H1 (cell line): ENCODE data around the gene CDYL2. TPM values are rescaled to one million over a fixed set of nuclear protein-coding genes. Genes with fewer than 3 reads are reported as not detected.

ENCODE experiments used
- CTCF ChIA-PET: fragments of 300-600 bp; sonication (Branson Sonifier 250); formaldehyde crosslinking; loops from one replicate; lab custom pipeline; 2021; ENCODE audit not compliant: partially characterized antibody; lab: Charles Lee
- POLR2A ChIA-PET: fragments of 300-600 bp; sonication (Branson Sonifier 250); formaldehyde crosslinking; loops from one replicate; lab custom pipeline; 2021; ENCODE audit warnings: inconsistent platforms; ENCODE audit not compliant: partially characterized antibody; lab: Charles Lee
- DNase-seq, 2 experiments: peaks; one replicate each; pipeline versions ENCODE4 v3.0.0 to v3.0.0-alpha.2; 2010 to 2022; ENCODE audit warnings: low spot score in 2 of 2, low read depth in 1 of 2, mixed read lengths in 1 of 2
- FAIRE-seq: peaks from 2 replicates; lab custom pipeline; 2011; peaks lifted over from hg19 to GRCh38; lab: Jason Lieb, UNC
- H2AFZ ChIP-seq: 2 replicates; pipeline ENCODE4 v1.8.1; 2012; ENCODE audit warnings: low read length, inconsistent platforms
- H2AK5ac ChIP-seq: 2 replicates; pipeline ENCODE4 v1.6.1; 2013; ENCODE audit warnings: low read depth, low read length
- H2BK120ac ChIP-seq: replicated peaks from 2 replicates; pipeline ENCODE3; 2013; ENCODE audit warnings: low read depth, low read length, inconsistent platforms
- H2BK12ac ChIP-seq: 2 replicates; pipeline ENCODE4 v1.6.1; 2013; ENCODE audit warnings: low read depth, low read length
- H2BK15ac ChIP-seq: 2 replicates; pipeline ENCODE4 v1.6.1; 2013; ENCODE audit warnings: low read length
- H2BK20ac ChIP-seq: 2 replicates; pipeline ENCODE4 v1.6.1; 2013; ENCODE audit warnings: low read length
- H2BK5ac ChIP-seq: 2 replicates; pipeline ENCODE4 v1.6.1; 2013; ENCODE audit warnings: low read depth, low read length
- H3K14ac ChIP-seq: 2 replicates; pipeline ENCODE4 v1.6.1; 2013; ENCODE audit warnings: inconsistent platforms; ENCODE audit not compliant: insufficient read length
- H3K18ac ChIP-seq: 2 replicates; pipeline ENCODE4 v1.6.1; 2013; ENCODE audit warnings: low read length; ENCODE audit errors: extremely low read depth
- H3K23ac ChIP-seq: 2 replicates; pipeline ENCODE4 v1.6.1; 2013; ENCODE audit warnings: inconsistent platforms; ENCODE audit not compliant: insufficient read length
- H3K23me2 ChIP-seq: 2 replicates; pipeline ENCODE4 v1.6.1; 2013; ENCODE audit warnings: low read depth, low read length
- H3K27ac ChIP-seq: 2 replicates; pipeline ENCODE4 v1.6.1; 2011; ENCODE audit warnings: low read depth, low read length, inconsistent platforms
- H3K27me3 ChIP-seq, 4 experiments: replicated peaks in 1 of 4; 1 replicate in 1 of 4; 2 replicates in 3 of 4; pipeline versions ENCODE4 v1.6.1 to v1.8.1; 2011 to 2013; ENCODE audit warnings: low read length in 3 of 4, mild to moderate bottlenecking in 3 of 4, inconsistent platforms in 2 of 4, mixed read lengths in 2 of 4, moderate library complexity in 1 of 4; ENCODE audit not compliant: control insufficient read depth in 3 of 4, insufficient read depth in 3 of 4; ENCODE audit errors: extremely low read depth in 1 of 4
- H3K36me3 ChIP-seq, 4 experiments: 2 replicates each; pipeline versions ENCODE4 v1.6.1 to v1.8.1; 2011 to 2013; ENCODE audit warnings: mild to moderate bottlenecking in 4 of 4, low read length in 3 of 4, moderate library complexity in 2 of 4, control low read depth in 1 of 4, inconsistent platforms in 1 of 4; ENCODE audit not compliant: insufficient read depth in 4 of 4, control insufficient read depth in 2 of 4
- H3K4ac ChIP-seq: replicated peaks from 2 replicates; pipeline ENCODE3; 2013; ENCODE audit warnings: low read length, low read depth, mixed read lengths, inconsistent platforms; ENCODE audit not compliant: insufficient read length
- H3K4me1 ChIP-seq, 4 experiments: replicated peaks in 1 of 4; 1 replicate in 1 of 4; 2 replicates in 3 of 4; pipeline versions ENCODE4 v1.6.1 to v1.8.1; 2011 to 2013; ENCODE audit warnings: low read length in 3 of 4, inconsistent platforms in 2 of 4, mixed read lengths in 1 of 4; ENCODE audit not compliant: insufficient read depth in 4 of 4, control insufficient read depth in 3 of 4
- H3K4me2 ChIP-seq, 2 experiments: 2 replicates each; pipeline versions ENCODE4 v1.6.1 to v1.8.1; 2011 to 2013; ENCODE audit warnings: low read depth in 2 of 2, low read length in 2 of 2, control low read depth in 1 of 2, inconsistent platforms in 1 of 2, mild to moderate bottlenecking in 1 of 2; ENCODE audit not compliant: insufficient read depth in 1 of 2
- H3K4me3 ChIP-seq, 4 experiments: fragments of 200-600, 300-600 bp in 1 of 4; sonication (generic), shearing (Covaris generic), sonication (Bioruptor Twin) in 1 of 4; 2 replicates each; pipeline versions ENCODE4 v1.5.1 to v1.8.1; 2011 to 2016; ENCODE audit warnings: low read length in 4 of 4, low read depth in 3 of 4, control low read depth in 2 of 4, inconsistent platforms in 2 of 4, mild to moderate bottlenecking in 2 of 4, mixed read lengths in 1 of 4, moderate library complexity in 1 of 4; ENCODE audit not compliant: insufficient read depth in 2 of 4; ENCODE audit errors: extremely low read depth in 1 of 4
- H3K56ac ChIP-seq: replicated peaks from 2 replicates; pipeline ENCODE3; 2013; ENCODE audit warnings: low read depth, mild to moderate bottlenecking, mixed read lengths, low read length, inconsistent platforms; ENCODE audit not compliant: insufficient read length
- H3K79me1 ChIP-seq: 2 replicates; pipeline ENCODE4 v1.6.1; 2013; ENCODE audit warnings: low read depth, low read length, control low read depth
- H3K79me2 ChIP-seq, 2 experiments: 2 replicates each; pipeline versions ENCODE4 v1.6.1 to v1.8.1; 2012 to 2013; ENCODE audit warnings: low read length in 2 of 2, mild to moderate bottlenecking in 2 of 2, inconsistent platforms in 1 of 2; ENCODE audit not compliant: insufficient read depth in 2 of 2, control insufficient read depth in 1 of 2
- H3K9ac ChIP-seq, 4 experiments: replicated peaks in 1 of 4; 1 replicate in 1 of 4; 2 replicates in 3 of 4; pipeline versions ENCODE4 v1.6.1 to v1.8.1; 2011 to 2013; ENCODE audit warnings: low read depth in 3 of 4, low read length in 3 of 4, control low read depth in 2 of 4, mild to moderate bottlenecking in 2 of 4, moderate library complexity in 2 of 4, inconsistent platforms in 1 of 4; ENCODE audit errors: extremely low read depth in 1 of 4
- H3K9me3 ChIP-seq, 2 experiments: 2 replicates each; pipeline versions ENCODE4 v1.6.1 to v1.8.1; 2012 to 2013; ENCODE audit warnings: mild to moderate bottlenecking in 2 of 2, moderate library complexity in 2 of 2, control low read depth in 1 of 2, inconsistent platforms in 1 of 2, low read depth in 1 of 2, low read length in 1 of 2, mixed read lengths in 1 of 2; ENCODE audit not compliant: insufficient read depth in 2 of 2
- H4K20me1 ChIP-seq, 2 experiments: replicated peaks in 1 of 2; 2 replicates each; pipeline versions ENCODE3 to v1.8.1; 2011 to 2013; ENCODE audit warnings: inconsistent platforms in 2 of 2, low read length in 2 of 2, mild to moderate bottlenecking in 1 of 2; ENCODE audit not compliant: insufficient read depth in 2 of 2, control insufficient read depth in 1 of 2
- H4K5ac ChIP-seq: 2 replicates; pipeline ENCODE4 v1.6.1; 2013; ENCODE audit warnings: low read length, low read depth, mixed read lengths, inconsistent platforms; ENCODE audit not compliant: insufficient read length
- H4K8ac ChIP-seq: 2 replicates; pipeline ENCODE4 v1.8.0; 2013; ENCODE audit warnings: mild to moderate bottlenecking, moderate library complexity, low read length, inconsistent platforms; ENCODE audit not compliant: insufficient read depth; ENCODE audit errors: extremely low read depth
- H4K91ac ChIP-seq: replicated peaks from 2 replicates; pipeline ENCODE3; 2013; ENCODE audit warnings: low read length, mixed read lengths, inconsistent platforms; ENCODE audit not compliant: insufficient read length
- SRF ChIP-seq: IDR thresholded peaks from 2 replicates; pipeline ENCODE4 v1.6.1; 2011; ENCODE audit warnings: mild to moderate bottlenecking, low read depth, low read length, moderate library complexity
- TBP ChIP-seq: IDR thresholded peaks from 2 replicates; pipeline ENCODE4 v1.6.1; 2011; ENCODE audit warnings: low read depth, low read length, improper control_type of control experiment
- TCF12 ChIP-seq: IDR thresholded peaks from 2 replicates; pipeline ENCODE4 v1.6.1; 2011; ENCODE audit warnings: low read depth, mild to moderate bottlenecking, low read length
- WGBS, 2 experiments: shearing (Covaris generic) in 1 of 2; methylation state at CpG; one replicate each; pipeline versions ENCODE4 v1.1.6 to v1.1.7; 2013 to 2015; ENCODE audit warnings: low lambda C conversion rate in 2 of 2, mixed read lengths in 2 of 2, inconsistent platforms in 1 of 2, low coverage in 1 of 2, missing lambda C conversion rate in 1 of 2; ENCODE audit not compliant: insufficient replicate concordance in 2 of 2, insufficient coverage in 1 of 2, insufficient read length in 1 of 2; ENCODE audit errors: extremely low coverage in 1 of 2, missing lambda C conversion rate in 1 of 2; 5-methylcytosine and 5-hydroxymethylcytosine counted together
- polyA plus RNA-seq, 7 experiments: library from polyadenylated mRNA; depleted of rRNA in 3 of 7; stranded (reverse) in 5 of 7; unstranded in 2 of 7; fragments of >200 nt in 5 of 7; fragments of 200-250 nt in 2 of 7; gene quantifications; 1 replicate in 5 of 7; 2 replicates in 1 of 7; 4 replicates in 1 of 7; pipeline versions ENCODE4 v1.2.1 to v1.2.3, GENCODE V29; 2011 to 2013; ENCODE audit warnings: missing spikeins in 2 of 7, mixed read lengths in 2 of 7
- total RNA-seq: library from RNA; stranded (reverse); fragmentation: NEBNext Ultra II Directional; extraction: Animal tissue kit (Norgen Biotek cat#: 25700); gene quantifications from 2 replicates; pipeline ENCODE4 v1.2.1, GENCODE V29; 2021

CDYL2 gene
- total and polyA plus RNA-seq, 2 of the 8 experiments (the other 6 are each of a cell fraction or from before 2014, with no cell fraction given): 0.33 to 5.3 TPM

DNA sequence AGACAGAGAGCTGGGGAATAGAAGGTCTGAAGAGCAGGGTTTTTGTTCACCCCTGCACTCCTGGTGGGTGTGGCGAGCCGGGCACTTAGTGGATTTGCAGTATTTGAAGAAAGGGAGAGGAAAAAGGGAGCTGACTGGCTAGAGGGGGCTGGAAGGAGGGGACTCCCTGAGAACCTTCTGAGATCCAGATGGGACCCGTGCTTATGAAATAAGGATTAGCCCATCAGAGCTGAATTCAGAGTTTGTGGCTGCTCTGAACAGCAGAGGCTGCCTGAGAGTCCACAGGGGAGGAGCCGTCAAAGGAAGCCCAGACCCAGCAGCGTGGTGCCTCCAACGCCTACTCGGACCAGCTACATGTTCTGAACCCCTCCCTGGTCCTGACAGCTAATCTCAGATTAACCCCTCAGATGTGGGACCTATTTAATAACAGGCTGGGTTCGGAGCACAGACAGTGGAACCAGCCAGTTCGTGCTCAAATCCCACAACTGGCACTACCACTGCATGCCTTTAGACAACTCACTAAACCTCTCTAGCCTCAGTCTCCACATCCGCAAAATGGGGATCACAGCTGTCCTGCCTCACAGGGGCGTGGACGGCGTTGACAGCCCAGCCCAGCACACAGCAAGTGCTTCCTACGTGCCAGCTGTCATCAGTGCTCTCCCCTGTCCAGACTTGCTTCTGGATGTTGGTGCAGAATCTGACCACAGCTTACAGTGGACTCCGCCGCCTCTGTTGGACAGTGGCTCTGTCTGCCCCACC is 193.0 kb downstream of the CDYL2 start:
- H3K79me1 ChIP-seq: no peaks in the 10 kb centered on the region
- H3K14ac ChIP-seq: no peak overlapping the region
- H3K36me3 ChIP-seq: no peaks in the 10 kb centered on the region
- H2BK120ac ChIP-seq: no peak overlapping the region
- H4K20me1 ChIP-seq: no peaks in the 10 kb centered on the region
- H2BK12ac ChIP-seq: no peak overlapping the region
- H4K91ac ChIP-seq: no peak overlapping the region
- WGBS, 2 experiments: 92% methylated on average over 14 of the region's 16 CpGs; no CpG with 5 or more reads in 1 of the 2 experiments
- no peak overlapping the region for H4K8ac ChIP-seq
- no peak overlapping the region for H3K18ac ChIP-seq
- no peak overlapping the region for H2BK20ac ChIP-seq
- H3K4me2 ChIP-seq: no peak overlapping the region
- ChIA-PET POLR2A (no interaction called here), CTCF (interaction anchor here (0.6 kb wide), 1 partner anchor 233 kb away, joined by 5 read pairs; no protein-coding TSS in a partner anchor)
- DNase-seq (no peak), FAIRE-seq (no peak)
- no peak overlapping the region for H4K5ac ChIP-seq
- no peaks in the 10 kb centered on the region for H3K23me2 ChIP-seq
- no peak overlapping the region for H3K9ac ChIP-seq
- H2AK5ac ChIP-seq: no peak overlapping the region
- no peak overlapping the region for H2AFZ ChIP-seq
- H3K4me3 ChIP-seq: no peak overlapping the region
- H3K23ac ChIP-seq: no peak overlapping the region
- H3K4ac ChIP-seq: no peak overlapping the region
- no peak overlapping the region for H2BK5ac ChIP-seq
- H3K4me1 ChIP-seq: no peaks in the 10 kb centered on the region
- peaks cover 29 to 64% of the 10 kb centered on the region in 2 experiments for H3K9me3 ChIP-seq
- no peak overlapping the region for H3K56ac ChIP-seq
- H3K27ac ChIP-seq: no peak overlapping the region
- H3K27me3 ChIP-seq: no peaks in the 10 kb centered on the region
- no peaks in the 10 kb centered on the region for H3K79me2 ChIP-seq
- H2BK15ac ChIP-seq: no peak overlapping the region
- TF ChIP-seq TBP (no peak), TCF12 (no peak), SRF (no peak)
